ENCODE measurements around the gene ZBTB7B.

GRCh38 chr1:154996966-154997701 is 5.5 kb upstream of the ZBTB7B start:
- TF ChIP-seq POLR2A (IDR thresholded peaks at IDR 0.05) (no peak), CTCF (IDR thresholded peaks at IDR 0.05) (no peak)
